ENCODE measurements around the gene ENC1. TPM values are rescaled to one million over a fixed set of nuclear protein-coding genes. Genes with fewer than 3 reads are reported as not detected.

The ENC1 gene
- total and polyA plus RNA-seq, 2 of the 8 experiments (the other 6 are each of a cell fraction or from before 2014, with no cell fraction given) = 5.5 to 13.2 TPM

DNA sequence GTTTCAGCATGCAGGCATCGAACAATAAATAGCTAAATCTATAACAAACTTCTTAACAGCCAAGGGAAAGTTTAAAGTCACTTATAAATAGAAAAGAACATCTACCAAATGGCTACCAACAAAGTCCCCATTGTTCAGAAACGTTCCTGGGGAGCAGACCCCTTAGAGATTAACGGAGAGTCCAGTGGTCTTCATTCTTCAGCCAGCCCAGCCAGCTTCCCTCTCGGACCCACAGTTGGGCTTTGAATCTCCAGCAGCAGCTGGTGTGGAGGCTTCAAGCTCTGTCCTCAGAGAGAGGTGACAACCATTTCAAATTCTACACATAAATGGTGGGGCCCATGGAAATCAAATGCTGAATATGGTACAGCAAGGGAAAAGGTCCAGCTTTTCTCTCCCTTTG lies 11.2 kb downstream of the ENC1 start:
- no peaks in the 10 kb centered on the region for H3K9me3 ChIP-seq (ENCODE audit: insufficient read depth in 2 of 2, low read depth in 1 of 2, low read length in 1 of 2)
- H4K91ac ChIP-seq (replicated peaks; ENCODE audit: insufficient read length, low read length) = no peak overlapping the region
- TF ChIP-seq KDM5A (IDR thresholded peaks at IDR 0.05; ENCODE audit: low read length) (no peak), PHF8 (conservative IDR thresholded peaks at IDR 0.05; ENCODE audit: low read depth, low read length) (no peak), SUZ12 (IDR thresholded peaks at IDR 0.05; ENCODE audit: low read length) (no peak)
- H3K27ac ChIP-seq (ENCODE audit: low read depth, low read length) = no peak overlapping the region
- H3K56ac ChIP-seq (replicated peaks; ENCODE audit: insufficient read length, low read depth, low read length) = no peak overlapping the region
- FAIRE-seq (no peak), DNase-seq (ENCODE audit: low read depth in 1 of 2, low spot score in 2 of 2) (no peak)
- no peak overlapping the region for H2BK5ac ChIP-seq (ENCODE audit: low read depth, low read length)
- no peak overlapping the region for H3K9ac ChIP-seq (replicated peaks in 1 of 4; ENCODE audit: extremely low read depth in 1 of 4, low read depth in 3 of 4, low read length in 3 of 4)
- H2BK20ac ChIP-seq (ENCODE audit: low read length) = no peak overlapping the region
- H3K18ac ChIP-seq (ENCODE audit: extremely low read depth, low read length) = no peak overlapping the region; the same call in 1 of the 2 replicates
- no peaks in the 10 kb centered on the region for H4K20me1 ChIP-seq (replicated peaks in 1 of 2; ENCODE audit: control insufficient read depth in 1 of 2, insufficient read depth in 2 of 2, low read length in 2 of 2)
- no peaks in the 10 kb centered on the region for H3K79me1 ChIP-seq (ENCODE audit: low read depth, low read length)
- H4K5ac ChIP-seq (ENCODE audit: insufficient read length, low read depth, low read length) = no peak overlapping the region
- peaks cover 2 to 20% (median 15%) of the 10 kb centered on the region in 4 experiments for H3K4me1 ChIP-seq (replicated peaks in 1 of 4; ENCODE audit: control insufficient read depth in 3 of 4, insufficient read depth in 4 of 4, low read length in 3 of 4)
- no peak overlapping the region for H3K4ac ChIP-seq (replicated peaks; ENCODE audit: insufficient read length, low read depth, low read length)
- H4K8ac ChIP-seq (ENCODE audit: extremely low read depth, insufficient read depth, low read length) = no peak overlapping the region
- 97% methylated on average over 4 of the region's 4 CpGs; no CpG with 5 or more reads in 1 of the 2 experiments for WGBS, 2 experiments (ENCODE audit: extremely low coverage in 1 of 2, insufficient coverage in 1 of 2, insufficient read length in 1 of 2, insufficient replicate concordance in 2 of 2, low coverage in 1 of 2, low lambda C conversion rate in 2 of 2, missing lambda C conversion rate in 1 of 2)
- H3K79me2 ChIP-seq (ENCODE audit: control insufficient read depth in 1 of 2, insufficient read depth in 2 of 2, low read length in 2 of 2) = no peaks in the 10 kb centered on the region
- H3K4me2 ChIP-seq (ENCODE audit: insufficient read depth in 1 of 2, low read depth in 2 of 2, low read length in 2 of 2) = no peak overlapping the region
- H2AFZ ChIP-seq (ENCODE audit: low read length) = no peak overlapping the region
- H3K23me2 ChIP-seq (ENCODE audit: low read depth, low read length) = peaks cover 1% of the 10 kb centered on the region; the same call in 1 of the 2 replicates
- H2BK15ac ChIP-seq (ENCODE audit: low read length) = no peak overlapping the region
- no peak overlapping the region for H3K14ac ChIP-seq (ENCODE audit: insufficient read length)
- H2BK120ac ChIP-seq (replicated peaks; ENCODE audit: low read depth, low read length) = no peak overlapping the region
- H2AK5ac ChIP-seq (ENCODE audit: low read depth, low read length) = no peak overlapping the region
- no peak overlapping the region for H2BK12ac ChIP-seq (ENCODE audit: low read depth, low read length)
- H3K36me3 ChIP-seq (ENCODE audit: control insufficient read depth in 2 of 4, insufficient read depth in 4 of 4, low read length in 3 of 4) = peaks cover 0 to under 1% (median under 1%) of the 10 kb centered on the region in 4 experiments; a peak in 1 of 8 replicates
- H3K4me3 ChIP-seq (ENCODE audit: extremely low read depth in 1 of 4, insufficient read depth in 2 of 4, low read depth in 3 of 4, low read length in 4 of 4) = no peak overlapping the region
- no peaks in the 10 kb centered on the region for H3K27me3 ChIP-seq (replicated peaks in 1 of 4; ENCODE audit: control insufficient read depth in 3 of 4, extremely low read depth in 1 of 4, insufficient read depth in 3 of 4, low read length in 3 of 4)
- H3K23ac ChIP-seq (ENCODE audit: insufficient read length) = no peak overlapping the region
- CTCF ChIA-PET (ENCODE audit: partially characterized antibody) = interaction anchor here (0.6 kb wide), 1 partner anchor 344 kb away, joined by 4 read pairs; no protein-coding TSS in a partner anchor
- POLR2A ChIA-PET (ENCODE audit: partially characterized antibody) = interaction anchor here (3.2 kb wide), 1 partner anchor 11 kb away, joined by 24 read pairs; the partner anchor contains the start of gene ENC1
